GM18858 (cell line): ENCODE data around the gene RANGRF.

Experiments
- ATAC-seq: cut with Tn5 transposase; IDR thresholded peaks from one replicate; pipeline ENCODE4 v1.9.1; 2021; ENCODE audit not compliant: unreplicated experiment

The RANGRF gene

DNA sequence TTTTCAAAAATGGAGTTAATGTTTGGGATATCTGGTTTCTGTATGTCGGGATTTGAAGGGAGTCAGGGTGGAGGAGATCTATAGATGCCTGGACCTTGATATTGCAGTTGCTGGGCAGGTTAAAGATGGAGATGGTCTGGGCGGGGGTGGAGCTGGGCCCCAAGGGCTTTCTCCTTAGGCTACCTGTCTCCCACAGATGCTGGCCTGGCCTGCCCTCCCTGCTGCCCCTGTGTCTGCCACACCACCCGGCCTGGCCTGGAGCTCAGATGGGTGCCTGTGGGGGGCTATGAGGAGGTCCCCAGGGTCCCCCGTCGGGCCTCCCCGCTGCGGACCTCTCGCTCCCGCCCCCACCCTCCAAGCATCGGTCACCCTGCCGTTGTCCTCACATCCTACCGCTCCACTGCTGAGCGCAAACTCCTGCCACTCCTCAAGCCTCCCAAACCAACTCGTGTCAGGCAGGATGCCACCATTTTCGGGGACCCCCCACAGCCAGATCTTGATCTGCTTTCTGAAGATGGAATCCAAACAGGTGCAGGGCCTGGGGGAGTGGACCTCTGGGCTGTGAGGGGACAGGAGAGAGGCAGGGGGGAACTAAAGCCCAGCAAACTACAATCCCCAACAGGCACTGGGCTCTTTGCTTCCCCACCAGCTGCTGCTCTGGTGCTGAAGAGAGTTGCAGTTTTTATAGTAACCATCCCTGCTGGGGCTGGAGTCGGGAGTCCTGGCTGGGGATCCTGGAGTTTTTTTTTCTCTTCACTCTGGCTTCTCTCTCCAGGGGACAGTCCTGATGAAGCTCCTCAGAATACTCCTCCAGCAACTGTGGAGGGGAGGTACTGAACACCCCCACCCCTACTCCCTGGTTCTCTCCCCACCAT is 24.5 kb downstream of the RANGRF start:
- ATAC-seq = no peak

DNA sequence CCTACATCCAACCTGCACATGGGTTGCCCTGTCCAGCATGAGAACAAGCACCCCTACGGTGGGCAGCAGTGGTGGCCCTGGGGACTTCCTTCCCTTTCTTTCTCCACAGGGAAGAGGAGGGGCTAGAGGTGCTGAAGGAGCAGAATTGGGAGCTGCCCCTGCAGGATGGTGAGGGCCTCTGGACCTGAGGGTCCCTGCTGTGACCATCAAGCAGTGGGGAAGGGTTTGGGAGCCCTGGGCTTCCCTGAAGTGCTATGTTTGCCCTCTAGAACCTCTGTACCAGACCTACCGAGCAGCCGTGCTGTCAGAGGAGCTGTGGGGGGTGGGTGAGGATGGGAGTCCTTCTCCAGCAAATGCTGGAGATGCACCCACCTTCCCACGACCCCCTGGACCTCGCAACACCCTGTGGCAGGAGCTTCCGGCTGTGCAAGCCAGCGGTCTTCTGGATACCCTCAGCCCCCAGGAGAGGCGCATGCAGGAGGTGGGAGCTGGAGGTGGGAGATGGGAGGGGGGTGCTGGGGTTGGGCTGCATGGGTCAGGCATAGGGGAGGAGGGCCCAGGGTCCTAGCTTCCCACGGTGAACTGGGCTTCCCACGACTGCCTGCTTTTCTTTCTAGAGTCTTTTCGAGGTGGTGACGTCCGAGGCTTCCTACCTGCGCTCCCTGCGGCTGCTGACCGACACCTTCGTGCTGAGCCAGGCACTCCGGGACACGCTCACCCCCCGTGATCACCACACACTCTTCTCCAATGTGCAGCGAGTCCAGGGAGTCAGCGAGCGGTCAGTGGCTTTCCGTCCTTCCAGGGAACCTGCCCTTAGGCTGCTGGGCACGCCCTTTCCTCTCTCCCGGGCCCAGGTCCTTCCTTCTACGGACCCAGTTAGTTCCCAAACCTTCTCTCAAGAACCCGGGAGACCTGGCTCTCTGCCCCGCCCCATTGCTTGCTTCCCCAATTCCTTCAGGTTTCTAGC is 26.6 kb downstream of the RANGRF start:
- ATAC-seq = no peak

DNA sequence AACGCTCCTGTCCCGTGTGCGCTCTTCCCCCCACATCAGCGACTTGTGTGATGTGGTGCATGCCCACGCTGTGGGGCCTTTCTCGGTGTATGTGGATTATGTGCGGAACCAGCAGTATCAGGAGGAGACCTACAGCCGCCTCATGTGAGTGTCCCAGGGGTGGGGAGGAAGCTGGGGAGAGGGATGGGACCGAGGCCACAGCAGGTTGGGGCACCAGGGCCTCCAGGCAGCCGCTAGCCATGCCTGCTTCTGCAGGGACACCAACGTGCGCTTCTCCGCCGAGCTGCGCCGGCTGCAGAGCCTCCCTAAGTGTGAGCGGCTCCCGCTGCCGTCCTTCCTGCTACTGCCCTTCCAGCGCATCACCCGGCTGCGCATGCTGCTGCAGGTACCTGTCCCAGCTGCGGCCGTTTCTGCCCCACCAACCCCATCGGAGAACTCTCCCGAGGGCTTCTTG is 27.3 kb downstream of the RANGRF start:
- ATAC-seq = no peak

DNA sequence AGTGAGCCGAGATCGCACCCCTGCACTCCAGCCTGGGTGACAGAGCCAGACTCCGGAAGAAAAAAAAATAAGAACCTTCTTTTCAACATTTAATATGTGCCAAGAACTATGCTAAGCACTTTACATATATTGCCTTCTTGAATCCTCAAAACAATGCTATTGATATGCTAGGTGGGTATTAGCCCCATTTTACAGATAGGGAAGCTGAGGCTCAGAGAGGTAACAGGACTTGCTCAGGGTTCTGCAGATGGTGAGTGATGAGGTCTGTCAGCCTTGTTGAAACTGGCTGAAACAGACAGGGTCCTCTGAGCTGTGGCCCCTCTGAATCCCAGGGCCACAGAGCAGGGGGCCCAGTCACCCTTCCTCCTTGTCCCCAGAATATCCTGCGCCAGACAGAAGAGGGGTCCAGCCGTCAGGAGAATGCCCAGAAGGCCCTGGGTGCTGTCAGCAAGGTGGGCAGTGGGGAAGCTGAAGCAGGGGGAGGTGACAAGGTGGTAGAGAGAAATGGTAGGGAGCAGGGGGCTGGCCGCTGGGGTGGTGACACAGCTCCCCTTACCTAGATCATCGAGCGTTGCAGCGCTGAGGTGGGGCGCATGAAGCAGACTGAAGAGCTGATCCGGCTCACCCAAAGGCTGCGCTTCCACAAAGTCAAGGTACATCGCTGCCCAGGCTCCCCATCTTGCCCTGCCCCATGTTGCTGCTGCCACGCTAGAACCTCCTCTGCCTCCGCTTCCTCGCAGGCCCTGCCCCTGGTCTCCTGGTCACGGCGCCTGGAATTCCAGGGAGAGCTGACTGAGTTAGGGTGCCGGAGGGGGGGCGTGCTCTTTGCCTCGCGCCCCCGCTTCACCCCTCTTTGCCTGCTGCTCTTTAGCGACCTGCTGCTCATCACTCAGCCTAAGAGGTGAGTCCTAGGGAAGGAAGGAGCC is 29.8 kb downstream of the RANGRF start:
- no peak for ATAC-seq

DNA sequence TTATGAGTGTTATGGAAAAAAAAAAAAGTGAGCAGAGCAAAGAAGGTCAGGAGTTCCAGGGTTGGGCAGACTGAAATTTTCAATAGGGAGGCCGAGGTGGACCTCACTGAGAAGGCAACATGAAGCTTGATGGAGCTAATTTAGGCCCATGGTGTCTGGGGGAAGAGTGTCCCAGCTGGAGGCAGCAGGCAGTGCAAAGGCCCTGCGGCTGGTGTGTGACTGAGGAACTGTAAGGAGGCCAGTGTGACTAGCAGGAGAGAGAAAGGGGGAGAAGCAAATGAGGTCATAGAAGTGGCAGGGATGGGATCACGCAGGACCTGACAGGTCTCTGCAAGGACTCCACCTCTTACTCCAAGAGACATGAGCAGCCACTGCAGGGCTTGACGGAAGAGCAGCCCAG is 31.8 kb downstream of the RANGRF start:
- ATAC-seq = no peak

DNA sequence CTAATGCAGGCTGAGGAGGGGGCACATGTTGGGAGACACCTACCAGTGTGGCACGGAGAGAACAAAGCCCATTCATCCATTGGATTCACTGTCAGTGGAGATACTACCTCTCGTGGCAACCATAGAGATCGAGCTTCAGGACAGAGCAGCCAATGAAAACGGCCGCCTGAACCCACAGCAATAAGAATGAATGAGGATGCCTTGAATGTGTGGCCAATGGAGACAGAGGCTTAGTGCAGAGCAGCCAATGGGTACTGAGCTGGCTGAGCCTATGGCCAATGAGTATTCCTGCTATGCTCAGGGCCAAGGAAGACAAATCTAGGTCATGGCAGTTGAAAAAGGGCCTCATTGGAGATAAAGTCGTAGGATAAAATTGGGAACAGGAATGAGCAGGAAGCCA is 32.5 kb downstream of the RANGRF start:
- ATAC-seq = no peak

DNA sequence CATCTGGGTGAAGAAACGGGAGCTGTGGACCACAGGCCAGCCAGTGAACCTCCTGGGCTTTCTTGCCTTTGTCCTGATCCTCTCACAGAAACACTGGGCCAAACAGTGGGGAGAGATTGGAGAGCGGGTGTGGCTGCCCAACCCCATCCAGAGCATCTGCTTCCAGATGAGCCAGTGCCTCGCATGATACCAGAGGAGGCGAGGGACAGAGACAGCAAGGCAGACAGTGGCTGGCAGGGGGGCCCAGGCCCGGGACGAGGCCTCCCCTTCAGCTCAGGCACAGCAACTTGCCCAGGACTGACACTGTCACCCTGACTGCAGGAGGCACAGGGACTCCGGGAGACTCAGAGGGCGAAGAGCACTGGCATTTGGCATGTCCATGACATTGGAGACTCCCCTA is 33.6 kb downstream of the RANGRF start:
- no peak for ATAC-seq

DNA sequence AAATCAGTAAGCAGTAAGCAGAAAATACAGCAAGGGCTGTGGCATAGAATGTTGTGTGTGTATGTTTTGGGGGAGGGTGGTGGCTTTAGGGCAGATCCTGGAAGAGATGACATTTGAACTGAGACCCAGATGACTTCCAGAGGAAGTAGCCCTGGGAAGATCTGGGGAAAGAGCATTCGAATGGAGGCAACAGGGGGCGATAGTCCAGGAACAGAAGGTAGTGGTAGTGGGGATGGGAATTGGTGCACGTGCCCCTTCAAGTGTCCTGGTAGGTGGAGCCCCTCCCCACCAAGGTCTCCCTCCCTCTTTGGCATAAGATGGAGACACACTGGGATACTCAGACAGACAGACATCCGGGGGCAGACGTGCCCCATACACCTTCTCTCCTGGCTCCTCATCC is 35.7 kb downstream of the RANGRF start:
- ATAC-seq = no peak

DNA sequence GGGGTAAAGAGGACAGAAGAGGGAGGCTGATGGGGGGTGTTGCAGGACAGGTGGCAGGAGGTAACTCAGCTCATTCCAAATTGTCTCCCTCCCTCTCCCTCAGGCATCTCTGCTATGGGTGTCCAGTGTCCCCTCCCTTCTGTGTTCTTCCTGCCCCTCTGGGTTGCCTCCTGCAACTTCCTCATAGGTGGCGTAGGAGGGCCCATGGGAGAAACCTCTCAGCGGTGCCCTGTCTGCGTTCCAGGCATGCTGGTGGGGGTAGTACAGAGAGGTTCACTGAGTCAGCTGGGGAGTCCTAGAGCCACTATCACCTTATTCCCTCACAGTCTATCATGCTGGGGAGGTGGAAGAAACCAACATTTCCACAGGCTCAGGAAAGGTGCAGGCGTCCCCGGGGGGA is 36.5 kb downstream of the RANGRF start:
- no peak for ATAC-seq

DNA sequence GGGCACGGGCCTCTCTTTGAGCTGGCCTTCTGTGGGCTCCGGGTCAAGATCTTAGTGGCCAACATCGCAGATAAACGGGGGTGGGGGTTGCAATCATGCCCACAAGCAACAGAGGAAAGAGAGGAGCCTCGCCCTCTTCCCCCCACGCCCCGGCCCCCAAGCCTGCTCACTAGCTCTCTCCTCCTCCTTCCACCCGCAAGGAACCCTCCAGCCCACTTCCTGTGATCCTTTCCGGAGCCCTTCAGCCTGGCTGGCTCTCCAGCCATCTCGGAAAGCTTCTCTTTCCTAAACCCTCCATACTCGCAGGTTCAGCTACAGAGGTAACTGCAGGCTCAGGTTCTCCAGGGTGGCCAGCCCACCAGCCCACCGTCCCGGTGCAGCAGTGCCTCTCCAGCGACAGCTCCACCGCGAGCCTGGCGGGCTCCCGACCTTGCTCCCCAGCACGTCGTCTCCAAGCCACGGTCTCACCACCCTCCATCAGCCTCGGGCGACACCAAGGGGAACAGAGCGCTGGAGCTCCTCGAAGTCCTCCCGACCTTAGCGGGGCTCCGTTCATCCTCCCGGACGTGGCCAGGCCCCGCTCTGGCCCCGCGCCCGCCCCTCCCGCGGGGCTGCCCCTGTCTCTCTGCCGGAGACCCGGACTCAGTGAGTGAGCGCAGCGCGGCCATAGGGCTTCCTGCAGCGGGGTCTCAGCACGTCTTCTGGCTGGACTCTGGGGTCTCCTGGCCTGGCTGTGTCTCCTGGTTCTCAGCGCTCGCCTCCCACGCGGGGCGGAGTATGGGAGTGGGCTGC is 38.2 kb downstream of the RANGRF start:
- no peak for ATAC-seq

DNA sequence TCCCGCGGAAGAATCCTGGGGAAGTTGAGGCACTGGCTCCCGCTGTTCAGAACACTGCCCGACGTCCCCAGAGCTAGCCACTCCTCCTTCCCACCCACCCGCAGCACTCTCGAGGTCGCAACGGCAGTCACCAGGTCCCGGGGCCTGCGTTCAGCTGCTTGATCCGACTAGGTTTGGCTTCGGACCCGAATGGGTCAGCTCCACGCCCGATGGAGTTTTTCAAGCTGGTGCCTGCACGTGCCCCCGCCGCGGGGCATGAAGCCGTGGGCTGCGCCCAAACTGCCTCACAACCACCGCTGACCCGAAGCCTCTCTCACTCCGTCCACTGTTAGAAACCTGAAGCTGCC is 38.8 kb downstream of the RANGRF start:
- no peak for ATAC-seq

DNA sequence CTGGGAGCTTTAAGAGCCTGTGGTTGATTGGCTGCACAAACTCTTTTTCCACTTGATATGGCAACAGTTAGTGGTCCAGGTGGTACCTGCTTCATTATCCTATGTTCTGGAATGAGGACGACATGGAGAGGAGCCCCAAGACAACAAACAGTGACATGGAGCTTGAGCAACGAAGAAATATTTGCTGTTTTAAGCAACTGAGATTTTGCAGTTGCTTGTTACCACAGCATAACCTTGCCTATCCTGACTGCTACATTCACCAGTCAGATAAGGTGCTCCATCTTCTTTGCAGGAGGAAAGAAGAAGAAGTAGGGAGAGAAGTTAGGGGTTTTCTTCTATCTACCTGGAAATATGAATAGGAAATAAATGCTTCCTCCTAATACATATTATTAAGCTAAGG is 43.7 kb downstream of the RANGRF start:
- no peak for ATAC-seq

DNA sequence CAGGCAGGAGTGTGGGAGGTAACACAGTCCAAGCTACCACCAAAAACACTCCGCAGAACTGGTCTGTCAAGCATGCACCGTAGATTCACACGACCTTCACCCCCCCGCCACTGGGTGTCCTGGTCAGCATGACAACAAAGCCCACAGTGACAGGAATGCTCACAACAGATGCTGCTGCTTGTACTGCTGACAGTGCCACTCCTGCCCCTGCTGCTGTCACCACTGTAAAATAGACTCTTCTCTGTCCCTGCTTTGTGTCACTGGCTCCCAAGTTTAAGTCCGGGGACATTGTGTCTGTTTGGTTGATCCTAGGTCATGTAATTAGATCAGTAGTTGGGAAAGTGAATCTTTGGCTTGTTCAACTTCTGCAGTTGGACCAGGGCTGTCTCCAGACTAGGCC is 44.2 kb downstream of the RANGRF start:
- ATAC-seq = no peak

DNA sequence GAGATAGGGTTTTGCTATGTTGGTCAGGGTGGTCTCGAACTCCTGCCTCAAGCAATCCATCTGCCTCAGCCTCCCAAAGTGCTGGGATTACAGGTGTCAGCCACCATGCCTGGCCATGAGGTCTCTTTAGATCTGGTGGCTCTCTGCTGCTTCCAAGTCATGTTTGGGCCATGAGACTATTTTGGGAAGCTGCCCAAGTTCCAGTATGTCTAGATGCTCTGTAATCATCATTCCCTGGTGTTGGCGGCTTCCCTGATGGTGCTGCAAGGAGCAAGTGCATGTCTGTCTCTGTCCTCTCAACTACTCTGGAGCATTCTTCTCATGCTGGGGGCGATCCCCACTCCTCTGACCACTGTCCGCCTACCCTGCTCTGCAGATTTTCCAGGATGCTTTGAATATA is 44.8 kb downstream of the RANGRF start:
- ATAC-seq = no peak

DNA sequence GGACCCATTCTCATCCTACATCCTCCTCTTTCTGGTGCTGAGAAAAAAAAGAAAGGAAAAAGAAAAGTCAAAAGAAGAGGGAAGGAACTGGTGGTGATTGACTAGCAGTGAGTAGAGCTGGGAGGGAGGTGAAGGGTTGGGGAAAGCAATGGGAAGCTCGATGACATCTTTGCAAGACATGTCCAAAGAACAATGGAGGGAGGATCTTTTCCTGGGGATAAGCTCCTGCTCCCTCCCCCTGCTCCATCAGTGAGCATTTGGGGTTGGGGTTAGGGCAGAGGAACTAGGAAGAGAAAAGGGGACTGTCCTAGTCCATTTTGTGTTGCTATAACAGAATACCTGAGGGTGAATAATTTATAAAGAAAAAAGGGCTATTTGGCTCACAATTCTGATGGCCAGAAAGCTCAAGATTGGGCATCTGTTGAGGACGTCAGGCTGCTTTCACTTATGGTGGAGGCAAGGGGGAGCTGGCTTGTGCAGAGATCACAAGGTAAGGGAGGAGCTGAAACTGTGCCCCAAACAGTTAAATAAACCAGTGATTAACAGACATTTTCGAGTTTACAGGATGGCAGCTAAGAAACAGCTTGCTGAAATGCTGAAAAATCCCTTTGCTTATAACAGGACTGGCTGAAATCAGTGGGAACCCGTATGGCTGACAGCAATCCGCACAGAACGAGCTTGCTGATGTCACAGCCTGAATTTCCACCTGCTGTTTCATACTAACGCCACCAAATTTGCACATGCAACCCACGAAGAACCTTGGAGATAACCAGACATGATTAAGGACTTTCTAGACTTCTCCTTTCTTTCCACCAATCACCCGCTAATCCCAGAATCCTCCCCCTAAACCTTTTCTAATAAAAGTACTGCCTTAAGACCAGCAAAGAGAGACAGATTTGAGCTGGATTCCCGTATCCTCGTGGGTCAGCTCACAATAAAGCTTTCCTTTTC is 49.6 kb downstream of the RANGRF start:
- no peak for ATAC-seq

DNA sequence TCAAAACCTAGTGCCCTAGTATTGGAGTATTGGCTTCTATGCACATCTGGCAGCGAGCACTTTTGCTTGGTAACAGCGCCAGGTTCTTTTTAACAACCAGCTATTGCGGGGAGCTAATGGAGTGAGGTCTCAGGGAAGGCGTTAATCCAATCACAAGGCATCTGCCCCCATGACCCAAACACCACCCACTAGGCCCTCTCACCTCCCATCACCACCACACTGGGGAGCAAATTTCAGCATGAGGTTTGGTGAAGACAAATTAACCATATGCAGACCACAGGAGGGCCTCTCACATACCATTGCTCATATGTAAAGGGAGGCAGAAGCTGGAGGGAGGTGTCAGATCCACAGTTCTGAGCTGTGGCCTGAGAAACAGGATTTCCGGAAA is 50.3 kb downstream of the RANGRF start:
- ATAC-seq = no peak

DNA sequence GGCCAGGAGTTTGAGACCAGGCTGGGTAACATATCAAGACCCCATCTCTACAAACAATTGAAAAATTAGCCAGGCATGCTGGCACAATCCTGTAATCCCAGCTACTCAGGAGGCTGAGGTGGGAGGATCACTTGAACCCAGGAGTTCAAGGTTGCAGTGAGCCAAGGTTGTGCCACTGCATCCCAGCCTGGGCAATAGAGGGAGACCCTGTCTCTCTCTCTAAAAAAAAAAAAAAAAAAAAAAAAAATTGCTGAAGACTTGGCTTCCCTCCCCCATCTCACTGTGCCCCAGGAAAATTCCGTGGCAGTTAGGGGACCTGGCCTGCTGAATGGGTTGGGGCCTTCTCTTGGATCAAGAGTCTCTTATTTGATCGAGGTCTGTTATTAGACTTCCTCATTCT is 51.1 kb downstream of the RANGRF start, which contains the start of gene ODF4:
ODF4 (plus strand) TSS at position 301 of the 400 bp plus-strand sequence. CDS start 212 bp downstream, outside the sequence.
- ATAC-seq = no peak
